Measurements from ENCODE around the gene SPTBN1. TPM values are rescaled to one million over a fixed set of nuclear protein-coding genes. Genes with fewer than 3 reads are reported as not detected.

Gene SPTBN1
- total RNA-seq, 1 experiment from 2014 or later, result 262 TPM

DNA sequence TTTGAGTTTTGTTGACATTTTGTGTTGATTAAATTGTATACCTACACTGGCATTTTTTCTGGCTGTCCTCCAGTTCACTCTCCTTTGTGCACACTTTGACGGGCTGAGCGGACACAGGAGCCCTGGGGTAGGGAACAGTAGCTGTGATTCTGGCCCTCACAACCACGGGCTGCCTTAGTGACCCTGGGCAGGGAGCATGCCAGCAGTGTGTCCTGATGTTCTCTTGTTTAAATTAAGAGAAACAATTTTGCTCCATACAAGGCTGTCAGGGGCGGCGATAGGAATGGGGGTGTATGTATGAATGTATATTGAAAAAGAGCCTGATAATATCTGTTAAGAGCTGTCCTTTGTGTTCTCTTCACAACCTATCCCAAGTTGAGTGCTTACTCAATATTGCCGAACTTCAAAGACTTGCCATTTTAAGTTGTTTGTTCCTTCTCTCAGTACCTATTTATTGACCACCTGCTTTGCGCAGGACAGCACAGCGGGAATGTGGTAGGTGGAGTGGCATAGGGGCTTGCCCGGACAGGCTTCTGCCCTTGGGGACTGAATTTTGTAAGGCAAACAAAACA lies 163.6 kb downstream of the SPTBN1 start:
- Histone ChIP-seq H4K20me1 (ENCODE audit: insufficient read depth) (no peaks in the 10 kb centered on the region; the same call in 1 of the 2 replicates), H3K79me2 (ENCODE audit: low read depth) (peaks cover 8% of the 10 kb centered on the region; the same call in 1 of the 2 replicates), H3K9me2 (ENCODE audit: insufficient read depth) (no peaks in the 10 kb centered on the region), H3K4me1 (replicated peaks; ENCODE audit: insufficient read depth) (no peaks in the 10 kb centered on the region), H3K9me3 (ENCODE audit: insufficient read depth, low read depth) (no peaks in the 10 kb centered on the region), H3K4me2 (no peak overlapping the region), H3K27ac (no peak overlapping the region), H2AFZ (no peak overlapping the region), H3F3A (ENCODE audit: insufficient read depth, low read depth) (no peaks in the 10 kb centered on the region), H3K4me3 (no peak overlapping the region), H3K36me3 (ENCODE audit: low read depth) (peaks cover 60% of the 10 kb centered on the region), H3K27me3 (ENCODE audit: insufficient read depth, low read depth) (no peaks in the 10 kb centered on the region)
- CTCF ChIA-PET, result interaction anchor here (0.6 kb wide), 1 partner anchor 94 kb away, joined by 3 read pairs; no protein-coding TSS in a partner anchor
- intact Hi-C loops (cut with micrococcal nuclease; ENCODE audit: unreplicated experiment), result no loop called here
- DNase-seq, result no peak
- TF ChIP-seq, protein P1, sequence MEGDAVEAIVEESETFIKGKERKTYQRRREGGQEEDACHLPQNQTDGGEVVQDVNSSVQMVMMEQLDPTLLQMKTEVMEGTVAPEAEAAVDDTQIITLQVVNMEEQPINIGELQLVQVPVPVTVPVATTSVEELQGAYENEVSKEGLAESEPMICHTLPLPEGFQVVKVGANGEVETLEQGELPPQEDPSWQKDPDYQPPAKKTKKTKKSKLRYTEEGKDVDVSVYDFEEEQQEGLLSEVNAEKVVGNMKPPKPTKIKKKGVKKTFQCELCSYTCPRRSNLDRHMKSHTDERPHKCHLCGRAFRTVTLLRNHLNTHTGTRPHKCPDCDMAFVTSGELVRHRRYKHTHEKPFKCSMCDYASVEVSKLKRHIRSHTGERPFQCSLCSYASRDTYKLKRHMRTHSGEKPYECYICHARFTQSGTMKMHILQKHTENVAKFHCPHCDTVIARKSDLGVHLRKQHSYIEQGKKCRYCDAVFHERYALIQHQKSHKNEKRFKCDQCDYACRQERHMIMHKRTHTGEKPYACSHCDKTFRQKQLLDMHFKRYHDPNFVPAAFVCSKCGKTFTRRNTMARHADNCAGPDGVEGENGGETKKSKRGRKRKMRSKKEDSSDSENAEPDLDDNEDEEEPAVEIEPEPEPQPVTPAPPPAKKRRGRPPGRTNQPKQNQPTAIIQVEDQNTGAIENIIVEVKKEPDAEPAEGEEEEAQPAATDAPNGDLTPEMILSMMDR (conservative IDR thresholded peaks at IDR 0.05), result no peak
- TF ChIP-seq EZH2 (IDR thresholded peaks at IDR 0.05; ENCODE audit: low read depth), result no peak
- POLR2A ChIA-PET (ENCODE audit: unreplicated experiment), result no interaction called here
- no TSS peak for BruUV-seq (replicated peaks)

DNA sequence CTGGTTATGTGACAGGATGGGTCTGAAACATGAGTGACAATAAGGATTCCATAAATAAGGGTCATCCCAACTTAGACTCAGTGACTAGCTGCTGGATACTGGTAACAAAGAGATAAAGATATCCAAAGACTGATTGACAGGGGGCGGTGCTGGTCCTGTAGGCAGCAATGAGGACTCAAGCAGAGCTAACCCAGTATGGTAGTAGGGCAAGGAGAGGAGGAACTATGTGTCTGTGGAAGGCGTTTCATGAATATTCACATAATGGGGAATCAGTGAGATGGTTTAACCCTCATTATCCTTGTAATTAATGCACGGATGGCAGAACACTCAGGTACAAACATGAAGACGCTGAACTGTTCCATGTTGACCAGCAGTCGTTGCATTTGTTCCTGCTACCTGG lies 164.8 kb downstream of the SPTBN1 start:
- Histone ChIP-seq H3K79me2 (ENCODE audit: low read depth) (no peaks in the 10 kb centered on the region), H3K4me2 (no peak overlapping the region), H3K27me3 (ENCODE audit: insufficient read depth, low read depth) (no peaks in the 10 kb centered on the region), H3K27ac (no peak overlapping the region), H3K36me3 (ENCODE audit: low read depth) (peaks cover 53% of the 10 kb centered on the region), H3K4me3 (no peak overlapping the region), H3F3A (ENCODE audit: insufficient read depth, low read depth) (no peaks in the 10 kb centered on the region), H3K9me3 (ENCODE audit: insufficient read depth, low read depth) (no peaks in the 10 kb centered on the region), H3K9me2 (ENCODE audit: insufficient read depth) (no peaks in the 10 kb centered on the region), H3K4me1 (replicated peaks; ENCODE audit: insufficient read depth) (no peaks in the 10 kb centered on the region), H4K20me1 (ENCODE audit: insufficient read depth) (no peaks in the 10 kb centered on the region; the same call in 1 of the 2 replicates), H2AFZ (no peak overlapping the region)
- BruUV-seq (replicated peaks), result no TSS peak
- DNase-seq, result no peak
- intact Hi-C loops (cut with micrococcal nuclease; ENCODE audit: unreplicated experiment), result no loop called here
- TF ChIP-seq, protein P1 (conservative IDR thresholded peaks at IDR 0.05), result no peak
- ChIA-PET CTCF (interaction anchor here (0.6 kb wide), 1 partner anchor 97 kb away, joined by 3 read pairs; no protein-coding TSS in a partner anchor), POLR2A (ENCODE audit: unreplicated experiment) (no interaction called here)

DNA sequence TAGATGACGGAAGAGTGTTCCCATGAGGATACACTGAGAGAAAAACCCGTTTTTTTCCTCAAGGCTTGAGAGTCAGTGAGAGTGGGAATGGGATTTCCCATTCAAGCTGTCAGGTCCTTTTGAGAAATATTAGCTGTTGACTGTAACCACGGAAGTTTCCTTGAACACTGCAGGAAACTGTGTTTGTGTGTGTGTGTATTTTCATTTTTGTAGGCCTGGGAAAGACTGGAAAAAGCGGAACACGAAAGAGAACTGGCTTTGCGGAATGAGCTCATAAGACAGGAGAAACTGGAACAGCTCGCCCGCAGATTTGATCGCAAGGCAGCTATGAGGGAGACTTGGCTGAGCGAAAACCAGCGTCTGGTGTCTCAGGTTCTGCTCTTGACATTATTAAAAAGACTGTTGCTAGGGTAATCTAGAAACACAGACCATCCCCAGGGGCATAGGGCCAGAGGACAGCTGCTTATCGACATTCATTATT lies 168.5 kb downstream of the SPTBN1 start:
- Histone ChIP-seq H3K27ac (no peak overlapping the region), H3K9me2 (ENCODE audit: insufficient read depth) (no peaks in the 10 kb centered on the region), H3K79me2 (ENCODE audit: low read depth) (no peaks in the 10 kb centered on the region), H3K9me3 (ENCODE audit: insufficient read depth, low read depth) (no peaks in the 10 kb centered on the region), H2AFZ (no peak overlapping the region), H3K4me3 (no peak overlapping the region), H3K27me3 (ENCODE audit: insufficient read depth, low read depth) (no peaks in the 10 kb centered on the region), H3K4me2 (no peak overlapping the region), H4K20me1 (ENCODE audit: insufficient read depth) (no peaks in the 10 kb centered on the region), H3K36me3 (ENCODE audit: low read depth) (peaks cover 37% of the 10 kb centered on the region), H3K4me1 (replicated peaks; ENCODE audit: insufficient read depth) (no peaks in the 10 kb centered on the region), H3F3A (ENCODE audit: insufficient read depth, low read depth) (no peaks in the 10 kb centered on the region)
- intact Hi-C loops (cut with micrococcal nuclease; ENCODE audit: unreplicated experiment), result no loop called here
- ChIA-PET CTCF (no interaction called here), POLR2A (ENCODE audit: unreplicated experiment) (no interaction called here)
- BruUV-seq (replicated peaks), result no TSS peak
- no peak for TF ChIP-seq EZH2 (IDR thresholded peaks at IDR 0.05; ENCODE audit: low read depth)
- TF ChIP-seq, protein P1 (conservative IDR thresholded peaks at IDR 0.05), result no peak
- no peak for DNase-seq

Measured in PC-9 (cell line).